HG02840 (cell line): ENCODE data around the gene TRIM26.
"Not testable (repeated sequence)": the region's sequence is repeated elsewhere in the genome, so short reads cannot be mapped to it uniquely, and the experiment has no call there.

Source experiments
- ATAC-seq: cut with Tn5 transposase; IDR thresholded peaks from one replicate; pipeline ENCODE4 v1.9.1; 2021; ENCODE audit warnings: mild to moderate bottlenecking, moderate library complexity, moderate number of reproducible peaks; ENCODE audit not compliant: unreplicated experiment, low FRiP score

TRIM26 gene

DNA sequence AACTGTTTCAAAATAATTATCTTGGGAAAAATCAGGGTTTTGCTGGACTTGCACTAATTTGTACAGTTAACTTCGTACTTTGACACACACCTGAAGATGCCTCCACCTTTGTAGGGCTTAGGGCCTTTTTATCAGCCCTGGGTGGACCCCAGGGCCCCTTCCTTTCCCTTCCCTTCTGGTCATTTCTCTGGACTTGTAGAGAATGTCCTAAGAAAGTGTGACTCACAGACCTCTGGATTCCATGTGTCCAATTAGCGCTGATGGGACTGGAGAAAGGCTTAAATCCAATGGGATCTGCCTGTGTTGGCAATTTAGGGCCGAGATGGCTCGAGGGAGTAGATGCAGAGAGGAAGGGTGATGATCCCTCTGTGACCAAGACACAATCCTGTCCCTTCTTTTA lies 40.5 kb downstream of the TRIM26 start:
- no peak for ATAC-seq

DNA sequence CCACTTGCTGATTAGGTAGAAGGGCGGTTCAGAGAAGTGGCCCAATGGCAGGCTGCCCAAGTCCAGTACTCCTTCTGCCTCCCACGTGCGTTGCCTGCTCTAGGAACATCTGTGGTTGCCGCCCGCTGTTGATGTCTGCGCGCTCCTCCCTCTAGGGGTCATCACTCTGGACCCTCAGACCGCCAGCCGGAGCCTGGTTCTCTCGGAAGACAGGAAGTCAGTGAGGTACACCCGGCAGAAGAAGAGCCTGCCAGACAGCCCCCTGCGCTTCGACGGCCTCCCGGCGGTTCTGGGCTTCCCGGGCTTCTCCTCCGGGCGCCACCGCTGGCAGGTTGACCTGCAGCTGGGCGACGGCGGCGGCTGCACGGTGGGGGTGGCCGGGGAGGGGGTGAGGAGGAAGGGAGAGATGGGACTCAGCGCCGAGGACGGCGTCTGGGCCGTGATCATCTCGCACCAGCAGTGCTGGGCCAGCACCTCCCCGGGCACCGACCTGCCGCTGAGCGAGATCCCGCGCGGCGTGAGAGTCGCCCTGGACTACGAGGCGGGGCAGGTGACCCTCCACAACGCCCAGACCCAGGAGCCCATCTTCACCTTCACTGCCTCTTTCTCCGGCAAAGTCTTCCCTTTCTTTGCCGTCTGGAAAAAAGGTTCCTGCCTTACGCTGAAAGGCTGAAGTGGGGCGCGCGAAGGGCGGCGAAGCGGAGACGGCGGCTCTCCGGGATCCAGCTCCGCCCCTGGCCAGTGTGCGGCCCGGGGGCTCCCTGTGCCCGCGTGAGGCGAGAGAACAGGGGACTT lies 41.3 kb downstream of the TRIM26 start:
- ATAC-seq, result no peak

DNA sequence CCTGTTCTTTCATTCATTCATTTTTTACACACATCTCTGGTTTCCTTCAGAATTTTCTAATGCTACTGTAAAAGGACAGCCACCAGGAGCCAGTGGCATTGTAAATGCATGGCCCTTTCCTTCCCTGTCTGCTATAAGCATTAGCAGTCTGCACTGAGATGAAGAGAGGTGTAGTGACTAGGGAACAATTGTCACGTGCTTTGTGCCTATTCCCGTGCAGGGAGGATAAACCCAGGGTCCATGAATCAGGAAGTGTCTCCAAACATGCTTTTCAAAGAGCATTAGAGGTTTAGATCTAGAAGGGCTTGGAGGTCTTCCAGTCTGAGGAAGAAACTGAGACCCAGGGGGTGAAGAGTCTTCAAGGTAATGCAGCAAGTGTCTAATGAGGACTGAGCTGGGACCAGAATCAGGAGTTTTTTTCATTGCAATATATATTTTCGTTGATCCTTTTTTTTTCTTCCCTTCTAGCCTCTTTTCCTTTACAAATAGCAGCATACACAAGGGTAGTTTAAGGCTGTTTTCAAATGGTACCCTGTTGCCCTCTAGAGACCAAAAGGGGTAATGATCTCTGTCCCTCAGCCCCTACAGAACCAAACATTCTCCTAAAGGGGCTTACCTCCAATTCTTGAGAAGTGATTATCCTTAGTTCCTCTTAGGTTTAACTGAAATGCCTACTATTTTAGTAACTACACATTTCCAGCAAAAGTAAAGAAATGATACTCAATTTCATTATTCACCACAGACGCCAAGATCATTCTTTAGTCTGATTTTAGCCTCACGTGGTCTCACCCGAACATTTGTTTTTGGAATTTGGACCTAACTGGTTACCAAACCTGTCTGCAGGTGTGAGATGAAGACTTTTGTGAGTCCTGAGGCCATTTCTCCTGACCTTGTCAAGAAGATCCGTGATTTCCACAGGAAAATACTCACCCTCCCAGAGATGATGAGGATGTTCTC lies 43.3 kb downstream of the TRIM26 start:
- no peak for ATAC-seq

DNA sequence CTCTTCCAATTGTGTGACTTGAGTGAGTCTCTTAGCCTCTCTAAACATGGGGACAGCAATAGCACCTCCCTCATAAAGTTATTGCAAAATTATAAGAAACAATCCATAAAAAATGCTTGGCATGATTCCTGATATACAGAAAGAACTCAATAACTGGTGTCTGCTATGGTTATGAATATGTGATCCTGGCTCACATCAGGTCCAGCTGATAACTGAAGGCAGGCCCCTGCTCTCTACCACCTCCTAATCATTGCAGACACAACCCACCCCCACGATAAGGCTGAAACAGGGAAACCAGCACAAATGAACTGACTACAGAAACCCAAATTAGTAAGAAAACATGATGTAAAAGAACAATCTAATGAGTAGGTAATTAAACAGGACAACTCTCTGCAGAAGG lies 44.5 kb downstream of the TRIM26 start:
- no peak for ATAC-seq

DNA sequence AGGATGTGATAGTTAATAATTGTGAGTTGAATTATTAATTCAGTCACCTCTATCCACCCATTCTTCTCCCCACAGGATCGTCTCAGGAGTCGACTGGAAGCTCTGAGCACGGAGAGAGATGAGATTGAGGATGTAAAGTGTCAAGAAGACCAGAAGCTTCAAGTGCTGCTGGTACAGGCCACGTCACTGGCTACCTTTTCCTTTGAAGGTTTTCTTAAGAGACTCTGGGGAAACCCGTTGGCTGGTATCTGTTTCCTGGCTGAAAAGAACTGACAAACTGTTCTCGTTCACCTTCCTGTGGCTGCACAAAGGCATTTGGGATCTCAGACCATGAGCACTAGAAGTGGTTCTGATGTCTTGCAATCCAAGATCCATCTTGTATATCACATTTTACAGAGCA lies 46.1 kb downstream of the TRIM26 start:
- ATAC-seq, result no peak

DNA sequence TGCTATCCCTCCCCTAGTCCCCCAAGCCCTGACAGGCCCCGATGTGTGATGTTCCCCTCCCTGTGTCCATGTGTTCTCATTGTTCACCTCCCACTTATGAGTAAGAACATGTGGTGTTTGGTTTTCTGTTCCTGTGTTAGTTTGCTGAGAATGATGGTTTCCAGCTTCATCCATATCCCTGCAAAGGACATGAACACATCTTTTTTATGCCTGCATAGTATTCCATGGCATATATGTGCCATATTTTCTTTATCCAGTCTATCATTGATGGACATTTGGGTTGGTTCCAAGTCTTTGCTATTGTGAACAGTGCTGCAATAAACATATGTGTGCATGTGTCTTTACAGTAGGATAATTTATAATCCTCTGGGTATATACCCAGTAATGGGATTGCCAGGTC lies 48.0 kb downstream of the TRIM26 start:
- not testable (repeated sequence) for ATAC-seq

DNA sequence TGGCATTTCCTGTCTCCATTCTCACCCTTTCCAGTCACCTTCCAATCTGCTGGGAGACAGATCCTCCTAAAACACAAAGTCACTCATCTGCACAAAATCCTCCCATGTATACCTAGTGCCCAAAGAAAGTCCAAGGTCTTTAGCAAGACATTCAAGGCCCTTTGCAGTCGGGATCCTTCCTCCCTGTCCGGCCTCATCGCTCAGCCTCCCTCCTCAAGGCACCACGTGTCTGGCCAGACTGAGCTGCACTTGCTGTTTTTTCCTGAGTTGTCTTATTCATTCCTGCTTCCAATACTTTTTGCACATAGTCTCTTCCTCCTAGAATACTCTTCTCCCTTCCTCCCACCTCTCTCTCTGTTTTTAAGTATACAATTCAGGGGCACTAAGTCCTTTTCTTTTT lies 48.5 kb downstream of the TRIM26 start:
- ATAC-seq, result no peak

DNA sequence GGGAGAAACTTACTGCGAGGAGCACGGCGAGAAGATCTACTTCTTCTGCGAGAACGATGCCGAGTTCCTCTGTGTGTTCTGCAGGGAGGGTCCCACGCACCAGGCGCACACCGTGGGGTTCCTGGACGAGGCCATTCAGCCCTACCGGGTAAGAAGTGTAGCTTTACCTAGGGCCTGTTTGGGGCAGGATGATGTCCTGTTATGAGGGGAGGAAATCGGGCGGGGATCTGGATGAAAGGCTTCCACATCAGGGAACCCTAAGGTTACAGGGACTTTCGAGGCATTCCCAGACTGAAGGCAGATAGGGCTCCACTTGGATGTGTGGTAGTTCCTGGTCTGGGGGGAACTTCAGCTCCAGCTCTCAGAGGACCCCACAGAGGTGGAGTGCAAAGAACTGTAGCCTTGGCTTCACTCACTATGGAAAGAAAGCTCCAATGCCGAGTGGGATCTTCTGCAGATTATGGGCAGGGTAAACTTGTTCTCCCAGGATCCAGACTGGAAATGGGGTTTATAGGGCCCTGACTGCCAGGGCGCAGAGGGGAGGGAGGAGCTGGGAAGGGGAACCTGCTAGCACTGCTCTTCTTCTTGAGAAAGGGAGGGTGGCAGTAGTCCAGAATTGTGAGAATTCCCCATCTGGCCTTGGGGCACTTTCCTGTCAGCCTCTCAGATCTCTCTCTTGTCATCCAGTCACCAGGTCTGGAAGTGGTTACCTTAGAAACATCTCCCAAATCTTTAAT lies 49.1 kb downstream of the TRIM26 start:
- ATAC-seq, result no peak

DNA sequence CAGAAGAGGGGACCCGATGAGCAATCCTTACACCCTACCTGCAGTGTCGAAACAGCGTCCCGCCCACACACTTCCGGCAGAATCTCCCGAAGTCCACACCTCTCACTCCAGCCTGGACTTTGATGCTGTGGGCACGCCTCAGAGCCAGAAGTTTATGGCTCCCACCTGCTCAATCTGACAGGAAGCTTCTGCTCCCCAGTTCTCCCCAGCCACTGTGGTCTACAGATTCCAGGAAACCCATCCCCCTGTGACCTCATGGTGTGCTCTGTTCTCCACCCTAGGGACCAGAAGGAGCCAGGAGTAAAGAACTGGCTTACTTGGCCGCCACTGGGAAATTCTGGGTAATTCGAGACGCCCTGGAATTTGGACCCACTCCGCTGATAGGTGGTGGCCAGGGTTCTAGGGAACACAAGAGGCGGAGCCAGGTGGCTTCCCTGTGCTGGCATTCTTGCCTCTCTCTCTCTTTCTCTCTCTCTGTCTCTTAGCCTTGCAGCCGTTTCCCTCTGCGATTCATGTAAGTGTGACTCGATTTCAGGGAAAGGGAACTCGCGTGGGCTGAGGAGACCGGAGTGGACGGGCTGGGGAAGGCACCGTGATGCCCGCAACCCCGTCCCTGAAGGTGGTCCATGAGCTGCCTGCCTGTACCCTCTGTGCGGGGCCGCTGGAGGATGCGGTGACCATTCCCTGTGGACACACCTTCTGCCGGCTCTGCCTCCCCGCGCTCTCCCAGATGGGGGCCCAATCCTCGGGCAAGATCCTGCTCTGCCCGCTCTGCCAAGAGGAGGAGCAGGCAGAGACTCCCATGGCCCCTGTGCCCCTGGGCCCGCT lies 49.9 kb downstream of the TRIM26 start, which contains the start of gene TRIM15:
TSS of gene TRIM15 (plus strand) at position 457 of the 828 bp plus-strand sequence. CDS start at position 596, 139 bp downstream.
- ATAC-seq, result no peak

DNA sequence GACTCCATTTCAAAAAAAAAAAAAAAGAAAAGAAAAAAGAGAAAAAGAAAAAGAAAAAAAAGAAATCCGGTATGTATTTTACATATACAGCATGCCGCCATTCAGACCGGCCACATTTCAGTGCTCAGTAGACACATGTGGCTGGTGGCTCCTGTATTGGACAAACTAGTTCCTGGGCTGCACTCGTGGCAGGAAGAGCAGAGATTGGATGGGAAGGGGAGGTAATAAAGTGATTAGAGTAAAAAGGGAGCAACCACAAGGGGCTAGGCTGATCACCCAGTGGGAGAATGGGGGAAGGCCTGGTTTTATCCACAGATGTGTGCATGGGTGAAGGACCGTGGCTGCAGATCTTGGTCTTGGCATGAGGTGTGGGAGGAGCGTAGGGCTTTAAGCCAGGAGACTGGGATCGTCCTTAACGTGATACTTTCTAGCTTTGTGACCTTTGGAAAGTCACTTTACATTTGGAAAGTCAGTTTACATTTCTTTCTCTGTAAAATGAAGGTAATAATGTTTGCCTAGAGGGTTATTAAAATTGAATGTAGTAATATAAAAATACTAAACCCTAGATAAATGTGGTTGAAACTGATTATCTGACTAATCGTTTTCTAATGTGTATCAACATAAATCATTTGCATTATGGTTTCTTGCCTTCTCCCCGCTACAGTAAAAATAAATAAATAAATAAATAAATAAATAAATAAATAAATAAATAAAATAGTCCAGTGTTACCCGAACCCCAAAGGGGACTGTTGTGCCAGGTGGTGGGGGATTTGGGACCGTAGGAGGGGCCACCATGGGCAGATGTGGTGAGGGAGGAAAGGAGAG lies 50.7 kb downstream of the TRIM26 start:
- ATAC-seq, result no peak

DNA sequence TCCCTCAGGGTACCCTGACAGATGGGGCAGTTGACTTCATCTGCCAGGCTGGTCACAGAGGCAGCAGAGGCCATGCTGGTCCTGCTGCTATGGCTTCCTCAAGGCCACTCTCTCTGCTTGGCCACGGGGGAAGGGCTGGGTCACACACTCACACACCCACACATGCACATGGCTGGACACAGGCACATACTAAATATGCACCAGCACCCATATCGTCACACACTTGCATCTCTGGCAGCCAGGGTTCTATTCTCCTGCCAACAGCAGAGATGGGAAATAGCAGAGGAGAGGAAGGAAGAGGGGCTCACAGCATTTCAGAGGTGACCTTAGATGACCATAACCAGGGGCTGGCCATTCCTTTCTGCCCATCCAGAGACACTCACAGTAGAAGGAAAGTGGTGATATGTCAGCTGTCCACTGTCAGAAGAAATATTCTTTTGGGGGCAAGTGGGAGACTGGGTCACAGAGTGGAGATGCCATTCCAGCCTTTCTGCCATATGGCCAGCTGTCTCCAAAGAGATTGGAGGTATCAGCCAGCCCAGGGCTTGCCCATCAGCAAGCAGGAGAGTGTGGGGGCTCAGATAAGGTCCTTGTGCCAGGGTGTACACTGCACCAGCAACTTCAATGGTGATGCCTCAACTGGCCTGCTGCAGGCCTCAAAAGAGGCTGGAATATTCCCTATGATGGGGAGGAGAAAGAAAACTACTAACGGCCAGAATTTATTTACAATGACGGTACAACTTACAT lies 52.2 kb downstream of the TRIM26 start, which contains the start of gene TRIM10:
TSS of gene TRIM10 (minus strand) at position 427 of the 747 bp plus-strand sequence. CDS start at position 74, 353 bp downstream.
- ATAC-seq, result no peak

DNA sequence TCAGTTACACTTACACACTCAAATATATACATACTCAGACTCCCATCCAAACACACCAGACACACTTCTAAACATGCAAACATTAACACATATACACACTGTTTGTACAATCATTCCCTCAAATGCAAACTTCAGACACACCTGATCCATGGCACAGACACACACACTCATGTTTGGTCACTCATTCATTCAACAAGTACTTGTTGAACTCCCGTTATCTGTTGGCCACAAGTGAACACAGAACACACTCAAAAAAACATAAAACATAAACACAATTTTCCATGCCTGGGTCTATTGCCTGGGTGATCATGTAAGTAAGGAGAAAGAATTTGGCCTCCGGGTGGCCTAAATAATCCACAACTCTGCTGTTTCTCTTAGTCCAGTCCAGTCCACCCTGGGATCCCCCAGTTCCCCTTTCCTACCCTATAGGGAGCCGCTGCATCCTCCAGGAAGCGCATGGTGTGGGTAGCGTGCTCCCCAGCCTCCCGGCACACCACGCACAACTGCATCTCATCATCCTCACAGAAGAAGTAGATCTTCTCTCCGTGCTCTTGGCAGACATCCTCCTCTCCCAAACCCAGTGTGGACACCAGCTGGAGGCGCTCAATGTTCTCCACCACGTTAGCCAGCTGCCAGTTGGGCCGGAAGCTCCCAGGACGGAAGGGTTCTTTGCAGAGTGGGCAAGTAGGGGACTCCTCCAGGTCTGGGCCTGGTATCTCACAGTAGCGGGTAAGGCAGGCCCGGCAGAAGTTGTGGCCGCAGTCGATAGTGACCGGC lies 53.0 kb downstream of the TRIM26 start:
- no peak for ATAC-seq

DNA sequence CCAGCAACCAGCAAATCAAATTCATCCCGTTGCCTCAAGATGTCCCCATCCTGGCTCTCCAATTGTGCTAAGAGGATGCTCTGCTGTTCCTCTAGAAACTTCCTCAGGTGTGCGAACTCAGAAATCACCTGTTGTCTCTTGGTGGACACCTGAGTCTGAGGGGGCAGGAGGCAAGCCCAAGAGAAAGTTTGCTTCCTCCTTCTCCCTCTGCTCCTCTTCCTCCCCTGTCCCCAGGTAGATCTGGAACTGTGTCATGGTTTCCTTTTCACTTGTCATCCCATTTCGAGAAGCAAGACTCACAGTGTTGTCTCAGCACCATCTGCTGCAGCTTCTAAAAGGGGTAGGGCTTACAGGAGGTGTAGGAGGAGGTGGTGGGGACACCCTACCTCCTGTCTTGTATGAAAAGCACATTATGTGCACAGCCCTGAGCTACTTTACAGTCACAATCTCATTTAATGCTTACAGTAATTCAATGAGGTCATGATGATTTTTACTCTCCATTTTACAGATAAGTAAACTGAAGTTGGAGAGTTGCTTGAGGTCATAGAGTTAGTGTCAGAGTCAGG lies 54.6 kb downstream of the TRIM26 start:
- ATAC-seq, result no peak

DNA sequence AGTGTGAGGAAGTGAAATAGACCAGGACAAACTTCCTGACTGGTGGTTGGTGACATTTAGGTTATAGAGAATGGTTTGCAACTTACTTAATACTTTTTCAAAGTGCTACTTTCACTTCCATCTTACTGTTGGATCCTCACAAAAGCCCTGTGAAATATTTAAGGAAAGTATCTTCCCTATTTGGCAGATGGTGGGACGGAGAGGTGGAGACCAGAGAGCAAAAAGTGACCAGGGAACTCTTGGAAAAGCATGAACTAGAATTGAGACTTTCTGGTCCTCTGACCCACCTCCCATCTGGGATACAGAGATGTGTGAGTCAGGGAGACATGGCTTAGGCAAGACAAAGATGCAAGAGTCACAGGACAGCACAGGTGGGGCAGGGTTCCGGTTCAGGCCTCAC lies 55.2 kb downstream of the TRIM26 start:
- no peak for ATAC-seq

DNA sequence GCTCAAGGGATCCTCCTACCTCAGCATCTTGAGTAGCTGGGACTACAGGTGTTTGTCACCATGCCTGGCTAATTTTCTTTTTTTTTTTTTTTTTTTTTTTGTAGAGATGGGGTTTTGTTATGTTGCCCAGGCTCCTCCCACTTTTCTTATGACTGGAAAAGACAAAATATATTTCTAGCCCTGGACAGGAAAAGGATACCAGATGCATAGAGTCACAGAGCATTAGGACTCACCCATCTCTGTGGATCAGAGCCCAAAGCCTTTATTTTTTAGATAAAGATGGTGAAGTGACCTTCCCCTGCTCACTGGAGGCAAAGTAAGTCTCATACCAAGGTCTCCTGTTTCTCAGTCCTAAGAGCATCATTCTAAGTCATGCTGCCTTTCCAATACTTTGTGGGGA lies 55.6 kb downstream of the TRIM26 start:
- no peak for ATAC-seq

DNA sequence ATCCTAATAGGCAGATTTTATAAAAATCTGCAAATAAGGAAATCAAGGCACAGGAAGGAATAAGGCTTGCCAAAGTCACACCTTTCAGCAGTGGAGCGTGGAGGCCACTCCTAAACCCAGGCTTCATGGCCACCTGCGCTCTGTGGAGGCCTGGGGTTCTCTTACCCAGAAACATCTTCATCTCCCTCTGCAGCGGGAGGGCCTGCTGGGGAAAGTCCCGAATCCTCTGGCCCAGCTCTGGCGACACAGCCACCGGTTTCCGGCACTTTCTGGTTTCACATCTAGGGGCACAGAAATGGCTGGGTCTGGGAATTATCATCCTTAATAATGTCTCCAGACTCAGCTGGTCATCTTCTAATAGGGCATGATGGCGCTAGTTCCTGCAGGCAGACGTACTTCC lies 56.4 kb downstream of the TRIM26 start:
- ATAC-seq, result no peak

DNA sequence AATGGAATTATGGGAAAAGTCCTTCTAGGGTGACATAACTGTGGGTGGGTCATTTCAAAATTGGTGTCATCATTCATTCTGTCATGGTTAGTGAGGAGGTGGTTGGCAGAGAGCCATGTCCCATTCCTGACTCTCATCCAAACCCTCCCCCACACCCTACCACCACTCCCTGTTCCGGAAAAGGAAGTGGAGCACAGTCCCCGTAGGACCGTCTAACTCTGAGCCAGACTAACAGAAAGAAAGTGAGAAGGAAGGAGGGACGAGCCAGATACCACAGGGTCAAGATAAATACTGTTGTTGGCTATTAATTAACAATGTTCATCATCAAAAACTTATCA lies 57.0 kb downstream of the TRIM26 start:
- no peak for ATAC-seq
